ENCODE results near the gene TAAR9. TPM values are rescaled to one million over a fixed set of nuclear protein-coding genes. Genes with fewer than 3 reads are reported as not detected.

TAAR9 gene
- total RNA-seq, 1 donor from 2014 or later = not detected

- TF ChIP-seq, protein P1, sequence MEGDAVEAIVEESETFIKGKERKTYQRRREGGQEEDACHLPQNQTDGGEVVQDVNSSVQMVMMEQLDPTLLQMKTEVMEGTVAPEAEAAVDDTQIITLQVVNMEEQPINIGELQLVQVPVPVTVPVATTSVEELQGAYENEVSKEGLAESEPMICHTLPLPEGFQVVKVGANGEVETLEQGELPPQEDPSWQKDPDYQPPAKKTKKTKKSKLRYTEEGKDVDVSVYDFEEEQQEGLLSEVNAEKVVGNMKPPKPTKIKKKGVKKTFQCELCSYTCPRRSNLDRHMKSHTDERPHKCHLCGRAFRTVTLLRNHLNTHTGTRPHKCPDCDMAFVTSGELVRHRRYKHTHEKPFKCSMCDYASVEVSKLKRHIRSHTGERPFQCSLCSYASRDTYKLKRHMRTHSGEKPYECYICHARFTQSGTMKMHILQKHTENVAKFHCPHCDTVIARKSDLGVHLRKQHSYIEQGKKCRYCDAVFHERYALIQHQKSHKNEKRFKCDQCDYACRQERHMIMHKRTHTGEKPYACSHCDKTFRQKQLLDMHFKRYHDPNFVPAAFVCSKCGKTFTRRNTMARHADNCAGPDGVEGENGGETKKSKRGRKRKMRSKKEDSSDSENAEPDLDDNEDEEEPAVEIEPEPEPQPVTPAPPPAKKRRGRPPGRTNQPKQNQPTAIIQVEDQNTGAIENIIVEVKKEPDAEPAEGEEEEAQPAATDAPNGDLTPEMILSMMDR (conservative IDR thresholded peaks at IDR 0.05; ENCODE audit: low read depth, low read length) = no peak
- DNase-seq (ENCODE audit: low read depth) = no peak
- no peak overlapping the region for H3K4me3 ChIP-seq (ENCODE audit: low read depth, low read length)
Measured at GRCh38 chr6:132587424-132587823, 49.3 kb downstream of the TAAR9 start.

Other genes starting within 250 kb of the TAAR9 start
- 28.5 and 47.9 TPM in 2 replicates for gene MOXD1, start 136.8 kb upstream of the TAAR9 start, total RNA-seq
- 25.8 and 36.8 TPM in 2 replicates for gene STX7, start 25.2 kb upstream of the TAAR9 start, total RNA-seq
- not detected in 2 replicates for gene TAAR8, start 14.4 kb downstream of the TAAR9 start, total RNA-seq
- gene TAAR6, start 32.0 kb downstream of the TAAR9 start, total RNA-seq = not detected in 2 replicates
- gene TAAR5, start 51.5 kb downstream of the TAAR9 start, total RNA-seq = not detected in 2 replicates
- gene TAAR2, start 86.0 kb downstream of the TAAR9 start, total RNA-seq = not detected in 2 replicates
- gene TAAR1, start 120.9 kb downstream of the TAAR9 start, total RNA-seq = not detected in 2 replicates
- under 0.01 and 0.14 TPM in 2 replicates for gene VNN1, start 175.8 kb downstream of the TAAR9 start, total RNA-seq
- 0.29 and 1.7 TPM in 2 replicates for gene VNN2, start 219.6 kb downstream of the TAAR9 start, total RNA-seq